Measurements from ENCODE around the gene DNAJA3.

DNAJA3 gene

DNA sequence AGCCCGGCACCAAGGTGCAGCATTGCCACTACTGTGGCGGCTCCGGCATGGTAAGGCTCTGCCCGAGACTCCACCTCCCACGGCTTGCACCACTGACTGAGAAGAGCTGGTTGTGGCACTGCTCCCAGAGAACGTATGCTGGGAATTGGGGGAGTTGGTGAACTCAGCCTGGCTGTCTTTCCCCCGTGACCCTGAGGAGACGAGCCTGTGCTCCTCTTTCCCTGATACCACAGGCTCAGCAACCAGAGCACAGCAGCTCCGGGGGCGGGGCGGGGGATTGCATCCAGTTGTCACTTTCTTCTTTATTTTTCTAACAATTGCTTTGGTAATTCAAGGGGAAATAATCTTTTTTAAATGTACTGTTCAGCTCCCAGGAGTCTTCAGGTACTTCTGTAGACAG is 16.7 kb downstream of the DNAJA3 start:
- DNase-seq: no peak

DNA sequence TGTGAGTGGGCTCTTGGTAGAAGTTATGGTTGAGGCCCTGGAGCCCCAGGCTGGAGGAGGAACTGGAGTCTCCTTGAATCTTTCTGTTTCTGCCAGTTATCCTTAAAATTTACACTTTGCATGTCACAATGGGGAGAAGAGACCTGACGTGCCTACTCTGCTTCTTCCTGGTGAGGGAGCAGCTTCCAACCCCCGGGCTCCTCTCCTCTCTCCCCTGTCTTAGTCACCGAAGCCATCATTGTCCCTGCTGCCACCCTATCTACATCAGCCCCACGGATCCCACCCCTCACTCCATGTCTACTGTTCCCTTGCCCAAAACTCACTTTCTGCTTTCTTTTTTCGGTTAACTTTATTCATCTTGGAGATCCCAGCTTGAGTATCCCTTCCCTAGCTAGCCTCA is 17.6 kb downstream of the DNAJA3 start:
- no peak for DNase-seq

GRCh38 chr16:4443986-4444385 is 18.3 kb downstream of the DNAJA3 start:
- no peak for DNase-seq

DNA sequence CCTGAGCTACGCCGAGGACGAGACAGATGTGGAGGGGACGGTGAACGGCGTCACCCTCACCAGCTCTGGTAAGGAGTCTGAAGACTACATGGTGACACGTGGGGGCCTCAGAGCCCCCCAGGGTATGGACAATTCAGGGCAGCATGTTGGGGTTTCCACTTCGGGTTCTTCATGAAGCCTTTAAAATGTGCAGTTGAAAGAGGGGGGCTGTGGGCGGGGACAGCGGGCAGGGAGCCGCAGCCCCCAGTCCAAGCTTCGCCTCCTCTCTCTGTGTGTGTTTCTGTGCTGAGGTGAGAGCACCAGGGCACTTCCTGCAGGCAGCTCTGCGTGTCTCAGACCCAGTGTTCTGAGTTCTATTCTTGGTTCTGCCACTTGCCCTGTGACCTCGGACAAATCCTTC is 24.8 kb downstream of the DNAJA3 start:
- DNase-seq: no peak

GRCh38 chr16:4450931-4451519 is 25.4 kb downstream of the DNAJA3 start:
- DNase-seq: no peak

DNA sequence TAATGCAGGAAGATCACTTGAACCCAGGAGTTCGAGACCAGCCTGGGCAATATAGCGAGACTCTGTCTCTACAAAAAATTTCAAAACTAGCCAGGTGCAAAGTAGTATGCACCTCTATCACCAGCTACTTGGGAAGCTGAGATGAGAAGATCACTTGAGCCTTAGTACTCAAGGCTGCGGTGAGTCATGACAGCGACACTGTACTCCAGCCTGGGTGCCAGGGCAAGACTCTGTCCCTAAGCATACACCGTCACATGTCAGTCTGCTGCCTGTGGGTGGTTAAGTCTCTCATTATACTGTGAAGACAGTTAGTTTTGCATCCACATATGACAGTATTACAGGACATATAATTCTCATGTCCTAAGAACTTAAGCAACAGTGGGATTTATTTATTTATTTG is 27.0 kb downstream of the DNAJA3 start:
- no peak for DNase-seq

- DNase-seq: no peak
These were observed 29.0 kb downstream of the DNAJA3 start for GRCh38 chr16:4454623-4455022.

DNA sequence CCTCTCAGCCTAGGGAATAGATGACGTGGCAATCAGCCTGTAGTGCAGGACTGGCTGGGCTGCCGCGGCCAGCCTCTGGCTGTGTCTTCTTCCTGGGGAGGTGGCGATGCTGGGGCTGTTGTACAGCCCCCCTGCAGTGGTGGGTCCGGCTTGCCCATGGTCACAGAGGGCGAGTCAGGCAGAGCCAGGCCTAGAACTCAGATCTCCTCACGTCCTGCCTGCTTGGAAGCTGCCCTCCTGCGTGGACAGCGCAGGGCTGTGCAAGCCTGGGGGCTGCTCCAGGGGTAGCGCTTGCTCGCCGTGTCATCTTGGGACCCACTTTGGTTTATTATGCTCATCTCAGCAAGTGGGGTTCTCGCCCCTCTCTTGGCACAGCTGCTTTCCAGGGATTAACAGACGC is 29.4 kb downstream of the DNAJA3 start:
- no peak for DNase-seq

DNA sequence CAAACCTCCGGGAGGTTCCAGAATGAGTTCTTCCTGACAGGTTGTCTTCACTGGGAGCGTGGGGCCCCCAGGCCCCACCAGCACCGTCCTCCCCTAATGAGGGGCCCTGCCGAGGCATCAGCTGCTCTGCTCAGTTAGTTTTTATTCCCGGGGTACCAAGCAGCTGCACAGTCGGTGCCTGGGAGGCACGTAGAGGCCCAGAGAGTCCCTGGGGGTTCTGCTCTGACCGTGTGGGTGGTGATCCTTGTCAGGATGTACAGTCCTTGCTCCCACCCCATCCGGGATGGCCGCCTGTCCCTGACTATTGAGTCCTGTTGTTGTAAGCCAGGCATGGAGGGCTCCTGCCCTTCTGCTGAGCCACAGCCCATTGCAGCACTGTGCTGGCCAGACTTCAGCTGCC is 30.3 kb downstream of the DNAJA3 start:
- DNase-seq: no peak

- DNase-seq: no peak
These were observed 35.2 kb downstream of the DNAJA3 start for GRCh38 chr16:4460936-4461249.

- no peak for DNase-seq
These were observed 35.8 kb downstream of the DNAJA3 start for GRCh38 chr16:4461250-4462085.

- no peak for DNase-seq
These were observed 38.0 kb downstream of the DNAJA3 start for GRCh38 chr16:4463522-4464163.

- DNase-seq: no peak
These were observed 40.5 kb downstream of the DNAJA3 start for GRCh38 chr16:4465977-4466779.

DNA sequence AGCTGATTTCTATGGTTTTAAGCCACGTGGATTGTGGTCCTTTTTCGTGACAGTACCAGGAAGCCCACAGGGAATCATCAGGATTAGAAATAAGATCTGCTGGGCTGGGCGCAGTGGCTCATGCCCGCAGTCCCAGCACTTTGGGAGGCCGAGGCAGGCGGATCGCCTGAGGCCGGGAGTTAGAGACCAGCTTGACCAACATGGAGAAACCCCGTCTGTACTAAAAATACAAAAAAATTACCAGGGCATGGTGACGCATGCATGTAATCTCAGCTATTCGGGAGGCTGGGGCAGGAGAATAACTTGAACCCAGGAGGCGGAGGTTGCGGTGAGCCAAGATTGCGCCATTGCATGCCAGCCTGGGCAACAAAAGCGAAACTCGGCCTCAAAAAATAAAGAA is 42.2 kb downstream of the DNAJA3 start:
- DNase-seq: no peak

DNA sequence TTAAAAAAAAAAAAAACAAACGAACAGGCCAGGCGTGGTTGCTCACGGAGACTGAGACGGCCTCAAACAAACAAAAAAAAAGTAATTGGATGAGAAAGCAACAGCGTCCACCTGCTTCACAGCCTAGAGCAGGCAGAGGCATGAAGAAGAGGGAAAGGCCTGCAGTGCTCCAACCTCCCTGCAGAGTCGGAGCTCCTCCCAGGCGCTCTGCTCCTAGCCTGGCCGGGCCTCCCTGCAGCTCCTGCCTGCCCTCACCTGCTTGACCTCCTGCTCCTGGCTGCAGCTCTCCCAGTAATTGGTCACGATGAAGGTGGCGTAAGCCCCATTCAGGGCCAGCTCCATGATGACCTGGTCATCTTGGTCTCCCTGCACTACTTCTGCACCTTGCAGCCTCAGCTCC is 43.3 kb downstream of the DNAJA3 start:
- DNase-seq: no peak

DNA sequence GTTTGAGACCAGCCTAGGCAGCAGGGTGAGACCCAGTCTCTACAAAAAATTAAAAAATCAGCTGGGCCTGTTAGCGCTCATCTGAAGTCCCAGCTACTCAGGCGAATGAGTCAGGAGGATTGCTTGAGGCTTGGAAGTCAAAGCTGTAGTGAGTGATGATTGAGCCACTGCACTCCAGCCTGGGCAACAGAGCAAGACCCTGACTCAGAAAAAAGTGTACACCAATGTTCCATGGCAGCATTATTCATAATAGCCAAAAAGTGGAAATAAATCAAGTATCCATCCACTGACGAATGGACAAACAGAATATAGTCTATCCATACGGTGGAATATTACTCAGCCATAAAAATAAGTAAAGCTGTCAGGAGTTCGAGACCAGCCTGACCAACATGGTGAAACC is 46.2 kb downstream of the DNAJA3 start:
- no peak for DNase-seq

GRCh38 chr16:4472880-4473279 is 47.2 kb downstream of the DNAJA3 start:
- DNase-seq: no peak

GRCh38 chr16:4474192-4474961 is 48.7 kb downstream of the DNAJA3 start, which contains the start of gene NMRAL1:
TSS of gene NMRAL1 (minus strand) at chr16:4474625. CDS start at chr16:4474132, 493 bp downstream.
- peak; percentile 81 for DNase-seq

GRCh38 chr16:4475880-4476788 is 50.5 kb downstream of the DNAJA3 start, which contains the start of gene HMOX2:
TSS of gene HMOX2 (plus strand) at chr16:4476398. CDS start at chr16:4505525, 29,127 bp downstream.
- DNase-seq: peak; percentile 60

- DNase-seq: no peak
These were observed 52.3 kb downstream of the DNAJA3 start for GRCh38 chr16:4477966-4478365.

GRCh38 chr16:4481526-4481925 is 55.9 kb downstream of the DNAJA3 start:
- no peak for DNase-seq

All from NCI-H510A (cell line).